C4-2B (cell line): ENCODE measurements around the gene TRDN.

Source experiments
- CTCF ChIP-seq: fragments of 450-650 bp; conservative IDR thresholded peaks from 2 replicates; pipeline ENCODE4 v1.5.1; 2017; ENCODE audit warnings: mild to moderate bottlenecking
- ZFX ChIP-seq: fragments of 450-650 bp; IDR thresholded peaks from 2 replicates; pipeline ENCODE4 v1.6.1; 2017

DNA sequence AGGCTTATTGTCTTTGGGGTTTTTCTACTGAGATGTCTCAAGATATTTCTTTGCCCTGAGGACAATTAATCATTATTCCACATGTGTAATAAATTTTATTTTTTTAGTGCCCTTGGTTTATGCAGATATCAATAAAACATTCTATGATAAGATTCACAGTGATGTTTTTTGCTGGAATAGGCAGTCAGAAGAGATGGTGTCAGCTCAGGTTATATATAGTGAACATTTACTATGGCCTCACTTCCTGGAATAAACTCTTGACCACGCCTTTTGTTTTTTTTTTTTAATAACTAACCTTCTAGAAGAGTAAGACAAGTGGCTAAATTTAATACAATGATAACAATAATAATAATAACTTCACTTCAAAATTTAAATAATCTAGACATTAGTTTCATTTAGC, 209.7 kb downstream of the TRDN start:
- TF ChIP-seq CTCF (no peak), ZFX (no peak)
